Caco-2 (cell line): ENCODE measurements around the gene CRAT. TPM values are rescaled to one million over a fixed set of nuclear protein-coding genes. Genes with fewer than 3 reads are reported as not detected.

ENCODE experiments used
- BruUV-seq: library from RNA; stranded (reverse); fragments of 400-500 nt; replicated peaks from 2 replicates; lab custom pipeline; 2021; lab: Mats Ljungman, UMichigan
- CTCF ChIA-PET: fragments of 300-600 bp; sonication (Branson Sonifier 250); formaldehyde crosslinking; loops from one replicate; lab custom pipeline; 2022; ENCODE audit warnings: antibody characterized with exemption; lab: Charles Lee
- POLR2A ChIA-PET: fragments of 300-600 bp; sonication (Branson Sonifier 250); formaldehyde crosslinking; loops from one replicate; lab custom pipeline; 2022; ENCODE audit warnings: antibody characterized with exemption; lab: Charles Lee
- DNase-seq, 2 experiments: peaks; one replicate each; pipeline versions ENCODE4 v3.0.0 to v3.0.0-alpha.2; 2020 to 2022
- H3K27me3 ChIP-seq: replicated peaks from 2 replicates; pipeline ENCODE4 v1.6.0; 2011; ENCODE audit warnings: low read length; ENCODE audit not compliant: control insufficient read depth, insufficient read depth
- H3K36me3 ChIP-seq: 2 replicates; pipeline ENCODE4 v1.5.1; 2011; ENCODE audit warnings: low read length; ENCODE audit not compliant: control insufficient read depth, insufficient read depth
- H3K4me1 ChIP-seq: fragments of 250-450 bp; sonication (Bioruptor Pico); 2 replicates; pipeline ENCODE4 v1.5.1; 2020; ENCODE audit warnings: mild to moderate bottlenecking
- H3K4me3 ChIP-seq: 2 replicates; pipeline ENCODE4 v1.5.1; 2011; ENCODE audit warnings: low read depth, mild to moderate bottlenecking, control low read depth, low read length
- H3K9me3 ChIP-seq: fragments of 250-450 bp; sonication (Bioruptor Pico); 2 replicates; pipeline ENCODE4 v1.5.1; 2020; ENCODE audit warnings: mild to moderate bottlenecking, moderate library complexity
- H3K27ac Mint-ChIP-seq: one replicate; pipeline ENCODE4 v1.8.0; 2022; ENCODE audit warnings: mixed read lengths; ENCODE audit not compliant: unreplicated experiment
- H3K27me3 Mint-ChIP-seq: one replicate; pipeline ENCODE4 v1.8.0; 2022; ENCODE audit warnings: mixed read lengths; ENCODE audit not compliant: insufficient read depth, unreplicated experiment
- H3K36me3 Mint-ChIP-seq: one replicate; pipeline ENCODE4 v1.8.0; 2022; ENCODE audit warnings: mild to moderate bottlenecking, mixed read lengths; ENCODE audit not compliant: insufficient read depth, unreplicated experiment
- H3K4me1 Mint-ChIP-seq: one replicate; pipeline ENCODE4 v1.8.0; 2022; ENCODE audit warnings: low read depth, mixed read lengths; ENCODE audit not compliant: unreplicated experiment
- H3K4me3 Mint-ChIP-seq: one replicate; pipeline ENCODE4 v1.8.0; 2022; ENCODE audit warnings: mild to moderate bottlenecking, moderate library complexity, mixed read lengths; ENCODE audit not compliant: unreplicated experiment
- H3K9me3 Mint-ChIP-seq: one replicate; pipeline ENCODE4 v1.8.0; 2022; ENCODE audit warnings: mixed read lengths; ENCODE audit not compliant: unreplicated experiment
- CTCF ChIP-seq, 2 experiments: fragments of 200-600 bp in 1 of 2; IDR thresholded peaks; 1 replicate in 1 of 2; 2 replicates in 1 of 2; pipeline versions ENCODE4 v1.5.1 to v1.8.0; 2011 to 2022; ENCODE audit warnings: antibody characterized with exemption in 1 of 2, control low read depth in 1 of 2, inconsistent platforms in 1 of 2, low read depth in 1 of 2, low read length in 1 of 2, mild to moderate bottlenecking in 1 of 2, moderate library complexity in 1 of 2; ENCODE audit not compliant: insufficient read depth in 1 of 2, severe bottlenecking in 1 of 2, unreplicated experiment in 1 of 2
- intact Hi-C: fragments of 100-400 bp; cut with micrococcal nuclease; formaldehyde crosslinking; loops from one replicate; pipeline ENCODE4 v1.10.0; 2022; ENCODE audit not compliant: unreplicated experiment
- total RNA-seq: library from RNA; stranded (reverse); gene quantifications from 2 replicates; pipeline ENCODE4 v1.2.3, GENCODE V29; 2022

Gene CRAT
- total RNA-seq, 1 experiment from 2014 or later = 20.7 TPM

- H3K4me3 Mint-ChIP-seq = no peak overlapping the region
- CTCF ChIA-PET = no interaction called here
- no peaks in the 10 kb centered on the region; the same call in 1 of the 2 replicates for H3K36me3 ChIP-seq
Measured at GRCh38 chr9:129052592-129052991, 58.0 kb downstream of the CRAT start.

More at GRCh38 chr9:129052592-129052991, 58.0 kb downstream of the CRAT start:
- no peaks in the 10 kb centered on the region for H3K27me3 ChIP-seq
- POLR2A ChIA-PET = no interaction called here
- H3K4me1 ChIP-seq = no peaks in the 10 kb centered on the region
- intact Hi-C loops = no loop called here
- H3K27me3 Mint-ChIP-seq = no peaks in the 10 kb centered on the region
- no TSS peak for BruUV-seq
- TF ChIP-seq CTCF (IDR thresholded peaks at IDR 0.05; ENCODE audit: insufficient read depth in 1 of 2, low read depth in 1 of 2, low read length in 1 of 2, severe bottlenecking in 1 of 2, unreplicated experiment in 1 of 2) = no peak
- peaks cover 42% of the 10 kb centered on the region for H3K36me3 Mint-ChIP-seq
- no peaks in the 10 kb centered on the region for H3K9me3 Mint-ChIP-seq
- no peak overlapping the region for H3K27ac Mint-ChIP-seq
- H3K4me3 ChIP-seq = no peak overlapping the region
- H3K4me1 Mint-ChIP-seq = no peaks in the 10 kb centered on the region
- no peaks in the 10 kb centered on the region for H3K9me3 ChIP-seq
- DNase-seq = no peak

Other genes with a start within 250 kb of the CRAT start
- gene KYAT1, start 228.8 kb downstream of the CRAT start, total RNA-seq = 6.9 and 7.8 TPM in 2 replicates
- gene LRRC8A, start 228.7 kb downstream of the CRAT start, total RNA-seq = 21.9 and 22.4 TPM in 2 replicates
- 0.59 and 0.63 TPM in 2 replicates for gene PHYHD1, start 189.8 kb downstream of the CRAT start, total RNA-seq
- 25.9 and 27.2 TPM in 2 replicates for gene DOLK, start 163.2 kb downstream of the CRAT start, total RNA-seq
- gene NUP188, start 163.1 kb downstream of the CRAT start, total RNA-seq = 80.9 and 85.7 TPM in 2 replicates
- 64.2 and 66.7 TPM in 2 replicates for gene SH3GLB2, start 82.5 kb downstream of the CRAT start, total RNA-seq
- 25.1 and 34.8 TPM in 2 replicates for gene MIGA2, start 74.2 kb downstream of the CRAT start, total RNA-seq
- gene DOLPP1, start 29.7 kb downstream of the CRAT start, total RNA-seq = 44.7 and 45.1 TPM in 2 replicates
- 100 and 107 TPM in 2 replicates for gene PTPA, start 622 bp upstream of the CRAT start, total RNA-seq
- gene IER5L, start 67.5 kb upstream of the CRAT start, total RNA-seq = 3.9 and 4.1 TPM in 2 replicates